ENCODE data around the gene CXorf65. TPM values are rescaled to one million over a fixed set of nuclear protein-coding genes. Genes with fewer than 3 reads are reported as not detected.

CXorf65 gene
- total RNA-seq, 2 experiments from 2014 or later = 71.9 to 82.3 TPM

GRCh38 chrX:71103110-71103983 is 3.2 kb downstream of the CXorf65 start:
- Mint-ChIP-seq H3K4me3 (peak overlapping the region; percentile 74), H3K27me3 (no peaks in the 10 kb centered on the region), H3K36me3 (ENCODE audit: low read depth) (peaks cover 28% of the 10 kb centered on the region), H3K27ac (peak overlapping the region; percentile 93), H3K9me3 (no peaks in the 10 kb centered on the region), H3K4me1 (ENCODE audit: low read depth) (peaks cover 87% of the 10 kb centered on the region)
- peak overlapping the region; percentile 72 to 76 for H3K27ac ChIP-seq (ENCODE audit: low read depth in 1 of 2, low read length in 2 of 2)
- ATAC-seq (ENCODE audit: poor library complexity) = peak; percentile 60
- no peaks in the 10 kb centered on the region for H3K9me3 ChIP-seq (ENCODE audit: control insufficient read depth in 1 of 2, insufficient read depth in 1 of 2, low read length in 2 of 2)
- intact Hi-C loops (cut with DNase I, micrococcal nuclease) = no loop called here
- CTCF ChIA-PET = interaction anchor here (0.8 to 4.6 kb wide), 2 partner anchors 9 to 25 kb away, joined by 3 to 40 read pairs; partner anchors contain the start of gene IL2RG
- no peak for TF ChIP-seq CTCF (IDR thresholded peaks at IDR 0.05)
- peaks cover 17% of the 10 kb centered on the region for H3K36me3 ChIP-seq (ENCODE audit: insufficient read depth, low read length)
- POLR2A ChIA-PET = interaction anchor here (1.1 to 5.3 kb wide), 7 partner anchors 9 to 263 kb away, joined by 4 to 106 read pairs (median 6); partner anchors contain the start of genes IL2RG, MED12, NONO and TAF1
- peak in 12 of 14 experiments; percentile 27 to 77 (median 56) for DNase-seq
- peaks cover 90% of the 10 kb centered on the region for H3K4me1 ChIP-seq (ENCODE audit: insufficient read depth, low read length)
- H3K27me3 ChIP-seq (ENCODE audit: control insufficient read depth in 1 of 2, insufficient read depth in 2 of 2, low read length in 2 of 2) = no peaks in the 10 kb centered on the region
- peak overlapping the region; percentile 35 for H3K4me3 ChIP-seq (ENCODE audit: low read length)

DNA sequence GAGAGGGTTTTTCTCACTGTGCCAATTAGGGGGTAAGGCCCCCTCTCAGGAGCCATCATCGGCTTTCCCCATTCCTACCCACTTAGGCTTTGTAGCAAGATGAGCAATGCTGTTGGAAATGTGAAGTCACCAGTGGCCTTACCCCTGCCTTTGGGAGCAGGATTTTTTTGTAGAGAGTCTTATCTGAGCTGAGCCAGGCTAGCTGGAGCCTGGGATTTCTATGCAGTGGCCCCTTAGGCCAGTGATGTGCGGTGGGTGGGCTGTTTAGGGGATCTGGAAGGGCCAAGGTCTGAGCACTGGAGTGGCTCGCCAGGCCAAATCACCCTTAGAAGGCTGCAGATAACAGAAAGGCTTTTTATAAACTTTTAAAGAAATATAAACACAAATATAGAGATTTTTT is 4.2 kb downstream of the CXorf65 start:
- H3K27ac Mint-ChIP-seq = peak overlapping the region; percentile 93
- H3K27ac ChIP-seq (ENCODE audit: low read depth in 1 of 2, low read length in 2 of 2) = peak overlapping the region in 1 of 2 donors; percentile 55
- POLR2A ChIA-PET = interaction anchor here (1.1 to 5.3 kb wide), 7 partner anchors 10 to 264 kb away, joined by 4 to 106 read pairs (median 6); partner anchors contain the start of genes IL2RG, MED12, NONO and TAF1
- CTCF ChIA-PET = interaction anchor here (0.8 to 4.6 kb wide), 3 partner anchors 9 to 26 kb away, joined by 3 to 40 read pairs (median 22); partner anchors contain the start of gene IL2RG
- no peak overlapping the region for H3K4me3 ChIP-seq (ENCODE audit: low read length)
- DNase-seq = no peak
- H3K27me3 Mint-ChIP-seq = no peaks in the 10 kb centered on the region
- peaks cover 87% of the 10 kb centered on the region for H3K4me1 Mint-ChIP-seq (ENCODE audit: low read depth)
- ATAC-seq (ENCODE audit: poor library complexity) = no peak
- intact Hi-C loops (cut with DNase I, micrococcal nuclease) = no loop called here
- no peak for TF ChIP-seq CTCF (IDR thresholded peaks at IDR 0.05)
- no peaks in the 10 kb centered on the region for H3K27me3 ChIP-seq (ENCODE audit: control insufficient read depth in 1 of 2, insufficient read depth in 2 of 2, low read length in 2 of 2)
- peaks cover 7% of the 10 kb centered on the region for H3K36me3 ChIP-seq (ENCODE audit: insufficient read depth, low read length)
- peaks cover 18% of the 10 kb centered on the region for H3K36me3 Mint-ChIP-seq (ENCODE audit: low read depth)
- H3K4me3 Mint-ChIP-seq = peak overlapping the region; percentile 74
- H3K9me3 ChIP-seq (ENCODE audit: control insufficient read depth in 1 of 2, insufficient read depth in 1 of 2, low read length in 2 of 2) = no peaks in the 10 kb centered on the region
- no peaks in the 10 kb centered on the region for H3K9me3 Mint-ChIP-seq
- peaks cover 89% of the 10 kb centered on the region for H3K4me1 ChIP-seq (ENCODE audit: insufficient read depth, low read length)

DNA sequence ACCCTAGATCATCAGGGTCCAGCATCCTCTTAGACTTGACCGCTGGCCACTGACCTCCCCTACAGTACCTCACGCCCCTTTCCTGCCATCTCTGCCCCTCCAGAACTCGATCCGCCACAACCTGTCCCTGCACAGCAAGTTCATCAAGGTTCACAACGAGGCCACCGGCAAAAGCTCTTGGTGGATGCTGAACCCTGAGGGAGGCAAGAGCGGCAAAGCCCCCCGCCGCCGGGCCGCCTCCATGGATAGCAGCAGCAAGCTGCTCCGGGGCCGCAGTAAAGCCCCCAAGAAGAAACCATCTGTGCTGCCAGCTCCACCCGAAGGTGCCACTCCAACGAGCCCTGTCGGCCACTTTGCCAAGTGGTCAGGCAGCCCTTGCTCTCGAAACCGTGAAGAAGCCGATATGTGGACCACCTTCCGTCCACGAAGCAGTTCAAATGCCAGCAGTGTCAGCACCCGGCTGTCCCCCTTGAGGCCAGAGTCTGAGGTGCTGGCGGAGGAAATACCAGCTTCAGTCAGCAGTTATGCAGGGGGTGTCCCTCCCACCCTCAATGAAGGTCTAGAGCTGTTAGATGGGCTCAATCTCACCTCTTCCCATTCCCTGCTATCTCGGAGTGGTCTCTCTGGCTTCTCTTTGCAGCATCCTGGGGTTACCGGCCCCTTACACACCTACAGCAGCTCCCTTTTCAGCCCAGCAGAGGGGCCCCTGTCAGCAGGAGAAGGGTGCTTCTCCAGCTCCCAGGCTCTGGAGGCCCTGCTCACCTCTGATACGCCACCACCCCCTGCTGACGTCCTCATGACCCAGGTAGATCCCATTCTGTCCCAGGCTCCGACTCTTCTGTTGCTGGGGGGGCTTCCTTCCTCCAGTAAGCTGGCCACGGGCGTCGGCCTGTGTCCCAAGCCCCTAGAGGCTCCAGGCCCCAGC is 5.7 kb downstream of the CXorf65 start:
- H3K4me1 ChIP-seq (ENCODE audit: insufficient read depth, low read length) = peaks cover 83% of the 10 kb centered on the region
- no peaks in the 10 kb centered on the region for H3K36me3 ChIP-seq (ENCODE audit: insufficient read depth, low read length)
- ChIA-PET CTCF (interaction anchor here (1.0 to 4.6 kb wide), 4 partner anchors 10 to 27 kb away, joined by 4 to 40 read pairs (median 13); partner anchors contain the start of genes IL2RG and MED12), POLR2A (interaction anchor here (1.2 to 5.3 kb wide), 6 partner anchors 11 to 81 kb away, joined by 3 to 106 read pairs (median 19); partner anchors contain the start of genes IL2RG and MED12)
- Mint-ChIP-seq H3K9me3 (no peaks in the 10 kb centered on the region), H3K27ac (peak overlapping the region; percentile 93), H3K27me3 (no peaks in the 10 kb centered on the region), H3K36me3 (ENCODE audit: low read depth) (peaks cover 10% of the 10 kb centered on the region), H3K4me3 (no peak overlapping the region), H3K4me1 (ENCODE audit: low read depth) (peaks cover 85% of the 10 kb centered on the region)
- H3K9me3 ChIP-seq (ENCODE audit: control insufficient read depth in 1 of 2, insufficient read depth in 1 of 2, low read length in 2 of 2) = no peaks in the 10 kb centered on the region
- H3K4me3 ChIP-seq (ENCODE audit: low read length) = no peak overlapping the region
- intact Hi-C loops (cut with DNase I, micrococcal nuclease) = loop anchor here in 1 of 2 experiments (1.0 kb wide), 1 partner anchor 10 kb away; the partner anchor contains the start of gene IL2RG
- no peaks in the 10 kb centered on the region for H3K27me3 ChIP-seq (ENCODE audit: control insufficient read depth in 1 of 2, insufficient read depth in 2 of 2, low read length in 2 of 2)
- ATAC-seq (ENCODE audit: poor library complexity) (peak; percentile 30), DNase-seq (peak in 6 of 14 experiments; percentile 8 to 57 (median 34))
- peak overlapping the region; percentile 9 to 21 for H3K27ac ChIP-seq (ENCODE audit: low read depth in 1 of 2, low read length in 2 of 2)
- TF ChIP-seq CTCF (IDR thresholded peaks at IDR 0.05) = no peak

Measured in CD4-positive, alpha-beta T cell (primary cell).